ENCODE measurements around the gene MARCHF2.

DNA sequence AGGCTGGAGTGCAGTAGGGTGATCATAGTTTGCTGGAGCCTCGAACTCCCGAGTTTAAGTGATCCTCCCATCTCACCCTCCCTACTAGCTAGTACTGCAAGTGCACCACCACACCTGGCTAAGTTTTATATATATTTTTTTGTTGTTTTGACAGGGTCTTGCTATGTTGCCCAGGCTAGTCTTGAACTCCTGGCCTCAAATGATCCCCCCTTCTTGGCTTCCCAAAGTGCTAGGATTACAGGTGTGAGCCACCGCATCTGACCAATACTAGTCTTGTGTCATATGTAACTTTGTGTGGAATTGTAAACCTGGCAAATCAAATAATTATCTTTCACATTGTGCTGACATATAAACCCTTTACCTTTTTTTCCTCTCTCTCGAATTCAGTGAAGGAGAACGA lies 41.9 kb downstream of the MARCHF2 start:
- TF ChIP-seq, protein P1, sequence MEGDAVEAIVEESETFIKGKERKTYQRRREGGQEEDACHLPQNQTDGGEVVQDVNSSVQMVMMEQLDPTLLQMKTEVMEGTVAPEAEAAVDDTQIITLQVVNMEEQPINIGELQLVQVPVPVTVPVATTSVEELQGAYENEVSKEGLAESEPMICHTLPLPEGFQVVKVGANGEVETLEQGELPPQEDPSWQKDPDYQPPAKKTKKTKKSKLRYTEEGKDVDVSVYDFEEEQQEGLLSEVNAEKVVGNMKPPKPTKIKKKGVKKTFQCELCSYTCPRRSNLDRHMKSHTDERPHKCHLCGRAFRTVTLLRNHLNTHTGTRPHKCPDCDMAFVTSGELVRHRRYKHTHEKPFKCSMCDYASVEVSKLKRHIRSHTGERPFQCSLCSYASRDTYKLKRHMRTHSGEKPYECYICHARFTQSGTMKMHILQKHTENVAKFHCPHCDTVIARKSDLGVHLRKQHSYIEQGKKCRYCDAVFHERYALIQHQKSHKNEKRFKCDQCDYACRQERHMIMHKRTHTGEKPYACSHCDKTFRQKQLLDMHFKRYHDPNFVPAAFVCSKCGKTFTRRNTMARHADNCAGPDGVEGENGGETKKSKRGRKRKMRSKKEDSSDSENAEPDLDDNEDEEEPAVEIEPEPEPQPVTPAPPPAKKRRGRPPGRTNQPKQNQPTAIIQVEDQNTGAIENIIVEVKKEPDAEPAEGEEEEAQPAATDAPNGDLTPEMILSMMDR (IDR thresholded peaks at IDR 0.05) = no peak
- TF ChIP-seq POLR2A (IDR thresholded peaks at IDR 0.05) = no peak
